RKO (cell line): ENCODE results near the gene CSGALNACT2.

Experiments
- DNase-seq: peaks from one replicate; pipeline ENCODE4 v3.0.0-alpha.2; 2016; ENCODE audit warnings: low spot score

CSGALNACT2 gene

GRCh38 chr10:43111921-43112607 lies 26.2 kb upstream of the CSGALNACT2 start:
- DNase-seq, result no peak

GRCh38 chr10:43112608-43112961 lies 25.7 kb upstream of the CSGALNACT2 start:
- DNase-seq, result no peak

GRCh38 chr10:43113201-43114087 lies 24.8 kb upstream of the CSGALNACT2 start:
- no peak for DNase-seq

GRCh38 chr10:43114088-43114742 lies 24.0 kb upstream of the CSGALNACT2 start:
- no peak for DNase-seq

GRCh38 chr10:43114743-43115611 lies 23.3 kb upstream of the CSGALNACT2 start:
- peak; percentile 44 for DNase-seq

GRCh38 chr10:43115881-43116595 lies 22.2 kb upstream of the CSGALNACT2 start:
- no peak for DNase-seq

GRCh38 chr10:43116596-43116995 lies 21.6 kb upstream of the CSGALNACT2 start:
- DNase-seq, result no peak

GRCh38 chr10:43117031-43117776 lies 21.0 kb upstream of the CSGALNACT2 start:
- DNase-seq, result no peak

- no peak for DNase-seq
Observed at GRCh38 chr10:43117777-43118583, 20.3 kb upstream of the CSGALNACT2 start.

GRCh38 chr10:43118631-43119415 lies 19.4 kb upstream of the CSGALNACT2 start:
- DNase-seq, result no peak

GRCh38 chr10:43119416-43120115 lies 18.7 kb upstream of the CSGALNACT2 start:
- no peak for DNase-seq

GRCh38 chr10:43120116-43120928 lies 17.9 kb upstream of the CSGALNACT2 start:
- DNase-seq, result no peak

GRCh38 chr10:43120929-43121314 lies 17.3 kb upstream of the CSGALNACT2 start:
- DNase-seq, result no peak

- DNase-seq, result no peak
Observed at GRCh38 chr10:43121444-43121843, 16.8 kb upstream of the CSGALNACT2 start.

GRCh38 chr10:43122096-43122495 lies 16.1 kb upstream of the CSGALNACT2 start:
- DNase-seq, result no peak

GRCh38 chr10:43122826-43123225 lies 15.4 kb upstream of the CSGALNACT2 start:
- DNase-seq, result no peak

GRCh38 chr10:43123361-43124093 lies 14.7 kb upstream of the CSGALNACT2 start:
- DNase-seq, result no peak
